Activated gamma-delta T cell treated with Interleukin-2 at 50 U/mL for 16 hours (primary cell): ENCODE results near the gene GPC5.
"Not testable (repeated sequence)": the region's sequence is repeated elsewhere in the genome, so short reads cannot be mapped to it uniquely, and the experiment has no call there.

Experiments used
- DNase-seq: peaks from one replicate; pipeline ENCODE4 v3.0.0-alpha.2; 2020

GPC5 gene

GRCh38 chr13:91660076-91660415 lies 261.6 kb downstream of the GPC5 start:
- DNase-seq, result no peak

- DNase-seq, result no peak
Measured at GRCh38 chr13:91661692-91662490, 263.5 kb downstream of the GPC5 start.

DNA sequence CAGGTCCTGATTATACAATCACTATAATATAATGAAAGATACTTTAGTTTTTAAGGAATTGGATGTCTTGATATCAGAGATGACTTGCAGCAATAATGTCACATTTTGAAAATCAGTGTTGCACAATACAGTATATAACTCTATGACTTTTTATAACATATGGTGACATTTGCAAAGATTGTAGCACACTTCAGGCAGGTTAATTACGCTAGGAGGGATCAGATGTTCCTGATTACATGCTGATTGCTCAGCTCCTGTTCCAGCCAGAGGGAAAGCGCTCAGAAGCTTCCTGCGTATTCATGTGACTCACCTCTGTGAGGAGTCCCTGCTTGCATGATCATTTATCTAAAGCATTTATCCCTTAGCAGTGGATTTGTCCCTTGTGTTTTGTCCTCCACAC lies 265.6 kb downstream of the GPC5 start:
- DNase-seq, result no peak

DNA sequence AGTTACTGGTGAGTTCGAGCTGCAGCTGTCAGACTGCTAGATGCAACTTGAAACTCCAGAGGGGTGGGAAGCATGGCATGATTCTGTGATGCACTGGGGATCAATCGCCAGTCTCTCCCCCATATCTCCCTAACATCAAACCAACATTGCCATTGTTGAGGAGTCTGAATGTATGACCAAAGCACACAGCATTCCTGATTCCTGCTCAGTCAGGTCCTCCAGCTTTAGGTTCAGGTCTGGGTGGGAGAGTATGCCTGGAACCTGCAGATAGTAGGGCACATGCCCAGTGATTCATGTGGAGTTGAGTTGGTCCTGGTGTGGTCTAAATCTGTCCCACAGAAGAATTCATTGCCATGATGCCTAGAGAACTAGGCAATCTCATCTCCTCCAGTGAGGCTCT lies 269.1 kb downstream of the GPC5 start:
- no peak for DNase-seq

- no peak for DNase-seq
Measured at GRCh38 chr13:91668866-91669495, 270.6 kb downstream of the GPC5 start.

DNA sequence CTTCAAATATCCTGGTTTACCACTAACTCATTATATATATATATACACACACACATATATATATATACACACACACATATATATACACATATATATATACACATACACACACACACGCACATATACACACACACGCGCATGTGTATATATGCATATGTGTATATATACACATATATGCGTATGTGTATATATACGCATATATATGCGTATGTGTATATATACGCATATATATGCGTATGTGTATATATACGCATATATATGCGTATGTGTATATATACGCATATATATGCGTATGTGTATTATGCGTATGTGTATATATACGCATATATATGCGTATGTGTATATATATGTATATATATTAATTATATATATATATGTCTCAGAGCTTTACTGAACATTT lies 275.9 kb downstream of the GPC5 start:
- not testable (repeated sequence) for DNase-seq

DNA sequence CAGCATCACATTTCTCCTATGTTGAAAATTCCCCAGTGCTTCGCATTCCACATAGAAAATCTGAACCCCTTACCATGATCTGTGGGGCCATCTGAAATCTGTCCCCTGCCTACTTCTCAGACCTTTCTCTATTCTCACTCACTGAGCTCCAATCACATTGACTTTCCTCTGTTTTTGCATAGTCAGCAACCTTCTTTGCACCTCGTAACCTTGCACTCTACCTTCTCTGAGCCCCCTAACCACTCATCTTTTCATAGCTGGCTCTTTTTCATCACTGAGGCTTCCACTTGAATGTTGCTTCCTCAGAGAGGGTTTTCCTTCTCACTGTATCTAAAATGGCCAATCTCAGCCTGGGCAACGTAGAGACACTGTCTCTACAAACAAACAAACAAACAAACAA lies 286.3 kb downstream of the GPC5 start:
- DNase-seq, result no peak

DNA sequence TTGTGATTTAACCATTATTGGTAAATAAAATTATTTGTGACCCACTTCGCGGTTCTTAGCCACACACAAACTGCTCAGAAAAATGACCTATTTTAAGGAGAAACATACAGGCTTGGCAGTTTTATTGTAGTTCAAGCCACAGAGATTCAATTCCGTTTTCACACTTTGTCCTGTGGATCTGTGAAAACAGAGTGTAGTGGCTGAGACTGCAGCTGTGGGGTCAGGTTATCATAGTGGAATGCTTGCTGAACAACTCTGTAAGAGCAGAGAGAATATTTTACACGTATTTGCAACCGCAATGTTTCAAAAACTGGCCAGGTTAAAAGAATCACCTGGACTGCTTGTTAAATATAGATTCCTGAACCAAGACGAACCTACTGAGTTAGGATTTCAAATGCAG lies 292.5 kb downstream of the GPC5 start:
- DNase-seq, result no peak

DNA sequence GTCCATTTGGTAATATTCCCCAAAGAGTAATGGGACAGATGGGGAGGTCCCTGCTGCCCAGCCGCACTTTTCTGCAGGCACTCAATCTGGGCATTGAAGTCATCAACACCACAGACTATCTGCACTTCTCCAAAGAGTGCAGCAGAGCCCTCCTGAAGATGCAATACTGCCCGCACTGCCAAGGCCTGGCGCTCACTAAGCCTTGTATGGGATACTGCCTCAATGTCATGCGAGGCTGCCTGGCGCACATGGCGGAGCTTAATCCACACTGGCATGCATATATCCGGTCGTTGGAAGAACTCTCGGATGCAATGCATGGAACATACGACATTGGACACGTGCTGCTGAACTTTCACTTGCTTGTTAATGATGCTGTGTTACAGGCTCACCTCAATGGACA lies 295.0 kb downstream of the GPC5 start:
- DNase-seq, result no peak

GRCh38 chr13:91698308-91698707 lies 299.9 kb downstream of the GPC5 start:
- DNase-seq, result no peak

GRCh38 chr13:91698767-91699166 lies 300.3 kb downstream of the GPC5 start:
- DNase-seq, result no peak

GRCh38 chr13:91699863-91700262 lies 301.4 kb downstream of the GPC5 start:
- DNase-seq, result no peak

GRCh38 chr13:91701975-91702374 lies 303.6 kb downstream of the GPC5 start:
- no peak for DNase-seq

GRCh38 chr13:91702411-91702810 lies 304.0 kb downstream of the GPC5 start:
- DNase-seq, result no peak

DNA sequence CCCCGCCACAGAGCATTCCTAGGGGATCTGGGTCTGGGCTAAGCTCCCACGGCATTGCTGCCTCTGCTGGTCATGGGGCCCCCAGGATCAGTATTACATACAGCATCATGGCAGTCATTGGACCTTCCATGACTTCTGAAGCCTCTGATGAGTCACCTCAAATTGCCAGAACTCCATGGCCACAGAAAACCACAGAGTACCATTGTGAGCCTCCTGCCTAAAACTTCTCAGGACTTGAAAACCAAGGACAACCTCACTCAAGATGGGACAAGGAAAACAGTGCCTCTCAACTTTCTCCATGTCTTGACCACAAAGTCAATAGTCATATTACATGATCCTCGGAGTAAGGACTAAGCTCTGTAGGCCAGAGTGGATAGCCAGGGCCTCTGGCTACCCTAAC lies 306.0 kb downstream of the GPC5 start:
- no peak for DNase-seq

DNA sequence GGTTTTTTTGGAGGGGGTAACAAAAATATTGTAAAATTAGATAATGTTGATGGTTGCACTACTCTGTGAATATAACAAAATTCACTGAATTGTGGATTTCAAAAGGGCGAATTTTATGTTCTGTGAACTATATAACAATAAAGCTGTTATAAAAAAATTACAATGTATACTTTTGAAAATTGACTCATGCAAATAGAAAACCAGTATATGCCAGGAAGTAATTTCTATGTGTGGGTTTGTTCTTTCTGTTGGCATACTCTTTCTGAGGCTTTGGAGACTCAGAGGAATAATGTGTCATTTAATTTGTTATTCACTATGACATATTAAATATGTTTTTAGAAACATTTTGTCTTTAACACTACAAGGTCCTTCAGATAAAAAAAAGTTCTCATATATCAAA lies 310.1 kb downstream of the GPC5 start:
- no peak for DNase-seq

- no peak for DNase-seq
Measured at GRCh38 chr13:91709180-91709579, 310.8 kb downstream of the GPC5 start.

DNA sequence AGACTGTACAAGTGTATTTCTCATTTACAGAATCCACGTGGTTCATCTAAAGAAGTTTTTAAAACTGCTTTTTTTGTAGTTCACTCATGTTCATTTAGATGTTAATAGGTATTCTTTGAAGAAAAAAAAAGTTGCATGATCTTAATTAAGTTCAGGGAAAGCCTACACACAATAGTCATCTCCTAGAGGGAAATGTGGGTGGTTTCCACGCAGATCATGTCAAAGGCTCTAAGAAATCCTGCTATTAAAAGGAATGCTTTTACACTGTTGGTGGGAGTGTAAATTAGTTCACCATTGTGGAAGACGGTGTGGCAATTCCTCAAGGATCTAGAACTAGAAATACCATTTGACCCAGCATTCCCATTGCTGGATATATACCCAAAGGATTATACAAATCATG lies 312.3 kb downstream of the GPC5 start:
- no peak for DNase-seq

GRCh38 chr13:91714855-91715254 lies 316.4 kb downstream of the GPC5 start:
- DNase-seq, result no peak

GRCh38 chr13:91716436-91717065 lies 318.1 kb downstream of the GPC5 start:
- no peak for DNase-seq

- DNase-seq, result no peak
Measured at GRCh38 chr13:91719033-91719432, 320.6 kb downstream of the GPC5 start.

DNA sequence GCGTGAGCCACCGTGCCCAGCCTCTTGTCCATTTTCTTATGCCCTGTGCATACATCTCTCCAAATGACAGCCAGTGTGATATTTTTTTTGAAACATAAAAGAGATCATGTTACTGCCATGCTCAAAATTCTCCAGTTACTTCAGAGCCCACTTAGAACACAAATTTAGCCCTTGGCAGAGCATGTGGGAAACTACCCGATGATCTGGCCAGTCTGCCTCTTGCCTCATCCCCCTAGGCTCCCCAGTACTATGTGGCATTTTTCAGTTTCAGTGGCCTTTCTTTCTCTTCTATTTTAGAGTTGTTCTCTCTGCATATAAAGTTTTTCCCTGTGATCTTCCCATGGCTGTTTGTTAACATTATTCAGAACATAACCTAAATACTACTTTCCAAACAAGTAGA lies 323.0 kb downstream of the GPC5 start:
- DNase-seq, result no peak

DNA sequence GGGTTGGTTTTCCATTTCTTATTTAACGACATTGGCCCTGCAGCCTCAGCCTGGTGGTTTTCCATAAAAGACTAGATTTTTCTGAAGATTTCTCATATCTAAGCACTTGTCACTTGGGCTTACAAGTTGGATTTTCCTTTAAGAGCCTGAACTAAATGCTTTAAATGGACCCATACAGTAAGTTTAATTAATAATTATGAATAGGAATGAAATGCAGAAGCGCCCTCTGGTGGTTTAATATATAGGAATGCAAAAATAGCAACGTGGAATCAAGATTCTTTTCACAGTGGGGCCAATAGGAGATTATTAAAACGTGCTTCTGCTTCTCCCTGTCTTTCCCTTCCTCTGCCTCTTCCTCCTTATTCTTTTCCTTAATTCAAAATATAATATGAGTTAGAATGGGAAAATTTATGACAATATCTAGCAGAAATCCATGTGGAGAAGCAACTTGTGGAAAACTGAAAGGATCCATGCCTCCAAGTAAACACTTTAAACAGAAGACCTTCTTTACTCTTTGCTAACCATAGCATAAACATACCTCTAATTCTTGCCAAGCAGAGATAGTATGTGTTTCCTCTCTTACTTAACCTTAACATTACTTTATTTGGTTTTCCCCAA lies 324.0 kb downstream of the GPC5 start:
- DNase-seq, result no peak

DNA sequence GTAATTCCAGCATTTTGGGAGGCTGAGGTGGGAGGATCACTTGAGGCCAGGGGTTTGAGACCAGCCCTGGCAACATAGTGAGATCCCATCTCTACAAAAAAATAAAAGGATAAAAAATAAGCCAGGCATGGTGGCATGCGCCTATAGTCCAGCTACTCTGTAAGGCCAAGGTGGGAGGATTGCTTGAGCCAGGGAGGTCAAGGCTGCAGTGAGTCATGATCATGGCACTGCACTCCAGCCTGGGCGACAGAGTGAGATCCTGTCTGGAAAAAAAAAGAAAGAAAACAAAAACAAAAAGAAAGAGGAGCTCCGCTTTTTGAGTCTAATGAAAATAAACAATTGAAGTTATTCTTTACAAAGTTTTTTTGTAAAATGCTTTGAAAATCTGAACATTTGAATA lies 326.2 kb downstream of the GPC5 start:
- DNase-seq, result no peak
